Measurements from ENCODE around the gene ANKFN1.

The ANKFN1 gene

DNA sequence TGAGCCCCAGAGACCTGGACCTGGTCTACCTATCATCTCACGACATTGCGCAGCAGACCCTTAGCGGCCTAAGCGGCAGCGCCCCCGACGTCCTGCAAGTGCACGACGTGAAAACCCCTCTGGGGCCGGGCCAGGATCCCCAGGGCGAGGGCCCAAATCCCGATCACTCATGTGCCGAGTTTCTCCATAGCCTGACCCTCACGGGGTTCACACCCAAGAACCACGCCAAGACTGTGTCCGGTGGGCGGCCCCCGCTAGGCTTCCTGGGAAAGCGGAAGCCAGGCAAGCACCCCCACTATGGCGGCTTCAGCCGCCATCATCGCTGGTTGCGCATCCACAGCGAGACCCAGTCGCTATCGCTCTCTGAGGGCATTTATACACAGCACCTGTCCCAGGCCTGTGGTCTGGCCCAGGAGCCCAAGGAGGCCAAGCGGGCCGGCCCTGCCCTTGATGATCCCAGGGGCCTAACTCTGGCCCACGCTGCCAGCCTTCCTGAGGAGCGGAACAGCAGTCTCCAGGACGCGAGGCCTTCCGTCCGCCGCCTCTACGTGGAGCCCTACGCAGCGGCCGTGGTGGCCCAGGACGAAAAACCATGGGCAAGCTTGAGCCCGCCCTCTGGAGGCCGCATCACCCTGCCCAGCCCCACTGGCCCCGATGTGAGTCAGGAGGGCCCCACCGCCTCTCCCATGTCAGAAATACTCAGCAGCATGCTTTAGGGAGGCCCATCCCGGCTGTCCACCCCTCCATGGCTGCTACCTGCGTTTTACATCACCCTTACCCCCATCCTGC lies 357.5 kb downstream of the ANKFN1 start:
- H3K4me3 ChIP-seq (replicated peaks; ENCODE audit: low read depth, low read length), result no peak overlapping the region
- H3K36me3 ChIP-seq (ENCODE audit: control insufficient read depth, insufficient read depth, low read length), result no peaks in the 10 kb centered on the region
- TF ChIP-seq, protein P1, sequence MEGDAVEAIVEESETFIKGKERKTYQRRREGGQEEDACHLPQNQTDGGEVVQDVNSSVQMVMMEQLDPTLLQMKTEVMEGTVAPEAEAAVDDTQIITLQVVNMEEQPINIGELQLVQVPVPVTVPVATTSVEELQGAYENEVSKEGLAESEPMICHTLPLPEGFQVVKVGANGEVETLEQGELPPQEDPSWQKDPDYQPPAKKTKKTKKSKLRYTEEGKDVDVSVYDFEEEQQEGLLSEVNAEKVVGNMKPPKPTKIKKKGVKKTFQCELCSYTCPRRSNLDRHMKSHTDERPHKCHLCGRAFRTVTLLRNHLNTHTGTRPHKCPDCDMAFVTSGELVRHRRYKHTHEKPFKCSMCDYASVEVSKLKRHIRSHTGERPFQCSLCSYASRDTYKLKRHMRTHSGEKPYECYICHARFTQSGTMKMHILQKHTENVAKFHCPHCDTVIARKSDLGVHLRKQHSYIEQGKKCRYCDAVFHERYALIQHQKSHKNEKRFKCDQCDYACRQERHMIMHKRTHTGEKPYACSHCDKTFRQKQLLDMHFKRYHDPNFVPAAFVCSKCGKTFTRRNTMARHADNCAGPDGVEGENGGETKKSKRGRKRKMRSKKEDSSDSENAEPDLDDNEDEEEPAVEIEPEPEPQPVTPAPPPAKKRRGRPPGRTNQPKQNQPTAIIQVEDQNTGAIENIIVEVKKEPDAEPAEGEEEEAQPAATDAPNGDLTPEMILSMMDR (IDR thresholded peaks at IDR 0.05; ENCODE audit: insufficient read depth, low read length, poor library complexity, severe bottlenecking), result no peak
- DNase-seq (ENCODE audit: extremely low read depth, insufficient read length), result no peak
- H3K27me3 ChIP-seq (replicated peaks; ENCODE audit: control insufficient read depth, insufficient read depth, low read length), result no peaks in the 10 kb centered on the region

DNA sequence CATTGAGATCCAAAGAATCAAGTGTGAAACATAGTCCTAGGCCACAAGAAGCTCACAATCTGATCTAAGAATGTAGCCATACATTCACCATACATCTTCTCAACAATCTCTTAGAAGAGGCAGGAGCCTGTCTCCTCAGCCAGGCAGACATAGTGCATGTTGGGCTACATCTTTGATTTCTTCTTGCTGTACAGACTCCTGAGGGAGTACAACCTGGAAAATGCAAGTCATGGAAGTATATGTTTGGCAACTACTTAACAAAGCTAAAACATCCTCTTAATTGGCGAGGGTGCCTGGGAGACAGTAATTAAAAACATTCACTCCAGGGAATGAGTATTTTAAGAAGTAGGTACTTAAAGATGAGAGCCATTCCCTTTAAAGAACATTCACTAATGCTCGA lies 361.0 kb downstream of the ANKFN1 start:
- H3K36me3 ChIP-seq (ENCODE audit: control insufficient read depth, insufficient read depth, low read length), result no peaks in the 10 kb centered on the region
- no peaks in the 10 kb centered on the region for H3K27me3 ChIP-seq (replicated peaks; ENCODE audit: control insufficient read depth, insufficient read depth, low read length)
- DNase-seq (ENCODE audit: extremely low read depth, insufficient read length), result no peak
- H3K4me3 ChIP-seq (replicated peaks; ENCODE audit: low read depth, low read length), result no peak overlapping the region
- TF ChIP-seq, protein P1 (IDR thresholded peaks at IDR 0.05; ENCODE audit: insufficient read depth, low read length, poor library complexity, severe bottlenecking), result no peak

DNA sequence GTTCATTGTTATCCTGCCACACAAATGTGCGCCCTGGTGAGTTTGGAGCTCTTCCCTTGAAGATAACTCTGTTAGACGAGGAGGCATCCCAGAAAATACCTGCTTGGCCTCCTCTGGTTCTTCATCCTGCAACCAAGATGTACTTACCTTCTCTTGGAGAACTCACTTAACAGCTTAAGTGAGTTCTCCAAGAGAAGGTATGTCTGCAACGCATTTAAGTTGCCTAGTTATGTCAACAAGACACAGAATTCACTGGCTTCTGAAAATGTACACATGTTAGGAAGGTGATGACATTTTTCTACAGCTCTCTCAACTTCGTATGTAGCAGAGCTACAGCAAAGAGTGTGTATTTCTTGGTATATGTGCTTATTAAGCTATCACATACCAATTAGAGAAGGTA lies 361.6 kb downstream of the ANKFN1 start:
- H3K36me3 ChIP-seq (ENCODE audit: control insufficient read depth, insufficient read depth, low read length), result no peaks in the 10 kb centered on the region
- no peak for DNase-seq (ENCODE audit: extremely low read depth, insufficient read length)
- TF ChIP-seq, protein P1 (IDR thresholded peaks at IDR 0.05; ENCODE audit: insufficient read depth, low read length, poor library complexity, severe bottlenecking), result no peak
- H3K4me3 ChIP-seq (replicated peaks; ENCODE audit: low read depth, low read length), result no peak overlapping the region
- H3K27me3 ChIP-seq (replicated peaks; ENCODE audit: control insufficient read depth, insufficient read depth, low read length), result no peaks in the 10 kb centered on the region

DNA sequence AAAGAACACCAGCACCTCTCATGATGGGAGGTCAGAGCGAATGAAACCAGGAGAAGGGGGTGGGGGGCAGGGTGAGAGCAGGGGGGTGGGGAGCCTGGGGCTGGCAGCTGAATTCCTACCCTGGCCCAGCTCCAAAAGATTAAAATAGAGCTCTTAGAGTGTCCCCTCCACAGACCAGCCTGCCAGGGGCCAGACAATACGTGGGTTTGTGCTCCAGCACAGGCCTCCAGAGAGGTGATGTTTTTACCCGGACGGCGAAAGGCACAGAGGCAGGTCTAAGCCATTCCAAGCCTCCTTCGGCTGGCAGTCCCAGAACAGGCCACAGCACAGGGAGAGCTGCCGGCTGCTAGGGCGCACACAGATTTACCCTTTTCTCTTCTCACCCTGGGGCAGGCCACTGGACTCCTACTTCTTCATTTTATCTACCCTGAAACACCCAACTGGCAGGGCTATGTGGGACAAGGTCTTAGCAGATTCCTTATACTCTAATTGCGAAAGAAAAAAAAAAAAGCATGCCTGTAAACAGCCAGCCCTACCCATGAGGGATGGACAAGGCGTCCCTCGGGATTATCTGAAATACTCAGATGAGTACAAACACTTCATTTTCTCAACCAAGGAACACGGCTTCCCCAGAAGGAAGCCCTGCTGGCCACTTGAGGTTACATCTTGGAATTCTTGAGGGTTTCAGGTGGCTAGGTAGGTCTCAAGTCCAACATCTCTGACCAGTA lies 368.3 kb downstream of the ANKFN1 start:
- H3K36me3 ChIP-seq (ENCODE audit: control insufficient read depth, insufficient read depth, low read length), result no peaks in the 10 kb centered on the region
- TF ChIP-seq, protein P1 (IDR thresholded peaks at IDR 0.05; ENCODE audit: insufficient read depth, low read length, poor library complexity, severe bottlenecking), result no peak
- DNase-seq (ENCODE audit: extremely low read depth, insufficient read length), result no peak
- H3K27me3 ChIP-seq (replicated peaks; ENCODE audit: control insufficient read depth, insufficient read depth, low read length), result no peaks in the 10 kb centered on the region
- H3K4me3 ChIP-seq (replicated peaks; ENCODE audit: low read depth, low read length), result no peak overlapping the region

GRCh38 chr17:56523042-56523441 lies 369.8 kb downstream of the ANKFN1 start:
- TF ChIP-seq, protein P1 (IDR thresholded peaks at IDR 0.05; ENCODE audit: insufficient read depth, low read length, poor library complexity, severe bottlenecking), result no peak
- no peaks in the 10 kb centered on the region for H3K36me3 ChIP-seq (ENCODE audit: control insufficient read depth, insufficient read depth, low read length)
- no peaks in the 10 kb centered on the region for H3K27me3 ChIP-seq (replicated peaks; ENCODE audit: control insufficient read depth, insufficient read depth, low read length)
- DNase-seq (ENCODE audit: extremely low read depth, insufficient read length), result no peak
- no peak overlapping the region for H3K4me3 ChIP-seq (replicated peaks; ENCODE audit: low read depth, low read length)

Data from GM06990 (cell line).